Measurements from ENCODE around the gene DTX1.

Gene DTX1

DNA sequence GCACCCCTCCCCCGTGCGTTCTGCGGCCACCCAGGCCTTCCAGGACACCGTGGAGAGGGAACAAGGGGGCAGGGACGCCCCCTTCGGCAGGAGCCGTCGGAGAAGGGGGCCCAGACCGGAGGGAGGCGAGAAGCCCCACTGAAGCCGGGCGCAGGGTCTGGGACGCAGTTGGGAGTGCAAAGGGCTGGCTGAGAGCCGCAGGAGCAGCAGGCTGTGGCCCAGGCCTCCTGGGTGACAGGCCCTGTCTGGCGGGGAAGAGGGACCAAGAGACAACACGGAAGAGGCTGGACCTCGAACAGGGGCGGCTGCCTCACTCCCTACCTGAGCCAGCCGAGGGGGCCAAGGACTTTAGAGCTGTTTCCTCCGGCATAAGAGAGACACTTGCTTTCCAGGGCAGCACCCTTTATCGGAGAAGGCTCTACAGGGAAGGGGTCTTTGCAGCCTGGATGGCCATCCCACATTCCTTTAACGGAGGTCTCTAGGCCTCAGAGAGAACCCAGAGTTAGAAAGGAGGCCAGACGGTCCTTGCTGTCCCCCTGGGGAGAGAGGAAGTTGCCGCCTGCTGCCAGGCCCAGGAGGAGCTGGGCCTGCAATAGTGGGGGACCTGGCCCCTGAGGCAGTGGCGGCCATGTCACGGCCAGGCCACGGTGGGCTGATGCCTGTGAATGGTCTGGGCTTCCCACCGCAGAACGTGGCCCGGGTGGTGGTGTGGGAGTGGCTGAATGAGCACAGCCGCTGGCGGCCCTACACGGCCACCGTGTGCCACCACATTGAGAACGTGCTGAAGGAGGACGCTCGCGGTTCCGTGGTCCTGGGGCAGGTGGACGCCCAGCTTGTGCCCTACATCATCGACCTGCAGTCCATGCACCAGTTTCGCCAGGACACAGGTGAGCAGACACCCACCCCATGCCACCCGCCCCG, 1.3 kb downstream of the DTX1 start (continued):
- TF ChIP-seq ZNF610 (tag by site-specific recombination; IDR thresholded peaks at IDR 0.05; ENCODE audit: borderline replicate concordance) = no peak

DNA sequence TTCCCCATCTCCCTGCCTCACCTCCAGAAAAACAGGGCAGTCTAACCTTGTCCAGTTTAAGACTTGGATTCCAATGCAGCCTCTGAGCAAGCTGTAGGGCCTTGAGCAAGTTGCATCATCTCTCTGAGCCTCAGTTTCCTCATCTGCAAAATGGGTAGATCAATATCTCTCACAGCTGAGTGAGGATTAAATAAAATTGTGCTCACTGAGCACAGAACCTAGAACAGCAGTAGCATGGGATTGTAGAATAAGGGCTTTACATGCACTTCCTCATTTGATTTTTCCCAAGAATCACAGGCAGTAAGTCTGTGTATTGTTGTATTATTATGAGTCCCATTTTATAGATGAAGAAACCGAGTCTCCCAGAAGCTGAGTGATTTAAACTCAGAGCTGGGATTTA, 2.0 kb downstream of the DTX1 start:
- POLR2A ChIA-PET = no interaction called here

DNA sequence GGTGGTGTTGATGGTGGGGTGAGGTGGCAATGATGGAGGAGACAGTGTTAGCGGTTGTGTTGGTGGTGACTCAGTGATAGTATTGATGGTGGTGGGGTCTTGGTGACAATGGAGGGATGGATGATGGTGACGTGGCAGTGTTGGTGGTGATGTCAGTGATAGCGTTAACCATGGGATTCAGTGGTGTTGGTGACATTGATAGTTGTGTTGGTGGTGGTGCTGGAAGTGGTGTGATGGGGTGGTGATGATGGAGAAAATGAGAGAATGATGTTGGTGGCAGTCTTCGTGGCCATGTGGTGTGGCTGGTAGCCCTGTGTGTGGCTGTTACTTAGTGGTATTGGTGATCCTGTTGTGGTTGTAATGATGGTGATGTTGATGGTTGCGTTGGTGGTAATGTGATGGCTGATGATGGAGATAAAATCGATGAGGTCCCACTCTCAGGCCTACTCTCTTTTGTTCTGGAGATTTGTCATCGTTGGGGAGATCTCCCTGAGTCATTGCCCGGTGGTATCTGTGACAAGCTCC, 2.6 kb downstream of the DTX1 start:
- Histone ChIP-seq H3K36me3 (ENCODE audit: control insufficient read depth in 2 of 2, insufficient read depth in 1 of 2, low read length in 2 of 2) (no peaks in the 10 kb centered on the region), H3K9me3 (ENCODE audit: control insufficient read depth, insufficient read depth, low read depth, low read length) (no peaks in the 10 kb centered on the region), H3K4me3 (ENCODE audit: low read depth, low read length) (no peak overlapping the region), H3K27ac (ENCODE audit: extremely low read depth, low read depth, low read length) (no peak overlapping the region), H3K4me1 (ENCODE audit: control insufficient read depth, insufficient read depth, low read length) (no peaks in the 10 kb centered on the region)
- ChIA-PET CTCF (interaction anchor here (0.6 to 8.6 kb wide), 5 partner anchors 10 to 115 kb away, joined by 3 to 46 read pairs (median 3); no protein-coding TSS in a partner anchor), POLR2A (no interaction called here)
- TF ChIP-seq ZBTB48 (tag by site-specific recombination; IDR thresholded peaks at IDR 0.05) (no peak), ZNF707 (tag by site-specific recombination; IDR thresholded peaks at IDR 0.05) (0 out of 2 replicates have a peak, but pooled peaks have one; percentile 8), ZNF610 (tag by site-specific recombination; IDR thresholded peaks at IDR 0.05; ENCODE audit: borderline replicate concordance) (no peak), MYNN (tag by site-specific recombination; IDR thresholded peaks at IDR 0.05; ENCODE audit: borderline replicate concordance) (no peak), ZNF654 (tag by site-specific recombination; IDR thresholded peaks at IDR 0.05; ENCODE audit: low read depth) (no peak), ZSCAN30 (tag by site-specific recombination; IDR thresholded peaks at IDR 0.05) (no peak), ZNF112 (tag by site-specific recombination; IDR thresholded peaks at IDR 0.05) (0 out of 2 replicates have a peak, but pooled peaks have one; percentile 27), ZNF600 (tag by site-specific recombination; IDR thresholded peaks at IDR 0.05) (peak; percentile 29; the same call in 1 of the 2 replicates), ZNF521 (tag by site-specific recombination; IDR thresholded peaks at IDR 0.05) (0 out of 2 replicates have a peak, but pooled peaks have one; percentile 68), ZNF624 (tag by site-specific recombination; IDR thresholded peaks at IDR 0.05) (no peak), ZNF311 (tag by site-specific recombination; IDR thresholded peaks at IDR 0.05; ENCODE audit: borderline replicate concordance) (no peak), ZNF549 (tag by site-specific recombination; IDR thresholded peaks at IDR 0.05) (no peak), ZNF664 (tag by site-specific recombination; IDR thresholded peaks at IDR 0.05) (no peak), ZBTB17 (tag by site-specific recombination; IDR thresholded peaks at IDR 0.05) (0 out of 2 replicates have a peak, but pooled peaks have one; percentile 53), ZNF133 (tag by site-specific recombination; IDR thresholded peaks at IDR 0.05) (no peak), OSR2 (tag by site-specific recombination; IDR thresholded peaks at IDR 0.05) (no peak)
- TF ChIP-seq, protein P1, sequence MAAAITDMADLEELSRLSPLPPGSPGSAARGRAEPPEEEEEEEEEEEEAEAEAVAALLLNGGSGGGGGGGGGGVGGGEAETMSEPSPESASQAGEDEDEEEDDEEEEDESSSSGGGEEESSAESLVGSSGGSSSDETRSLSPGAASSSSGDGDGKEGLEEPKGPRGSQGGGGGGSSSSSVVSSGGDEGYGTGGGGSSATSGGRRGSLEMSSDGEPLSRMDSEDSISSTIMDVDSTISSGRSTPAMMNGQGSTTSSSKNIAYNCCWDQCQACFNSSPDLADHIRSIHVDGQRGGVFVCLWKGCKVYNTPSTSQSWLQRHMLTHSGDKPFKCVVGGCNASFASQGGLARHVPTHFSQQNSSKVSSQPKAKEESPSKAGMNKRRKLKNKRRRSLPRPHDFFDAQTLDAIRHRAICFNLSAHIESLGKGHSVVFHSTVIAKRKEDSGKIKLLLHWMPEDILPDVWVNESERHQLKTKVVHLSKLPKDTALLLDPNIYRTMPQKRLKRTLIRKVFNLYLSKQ (tag by site-specific recombination; IDR thresholded peaks at IDR 0.05; ENCODE audit: borderline replicate concordance) = no peak
- TF ChIP-seq, protein P2, sequence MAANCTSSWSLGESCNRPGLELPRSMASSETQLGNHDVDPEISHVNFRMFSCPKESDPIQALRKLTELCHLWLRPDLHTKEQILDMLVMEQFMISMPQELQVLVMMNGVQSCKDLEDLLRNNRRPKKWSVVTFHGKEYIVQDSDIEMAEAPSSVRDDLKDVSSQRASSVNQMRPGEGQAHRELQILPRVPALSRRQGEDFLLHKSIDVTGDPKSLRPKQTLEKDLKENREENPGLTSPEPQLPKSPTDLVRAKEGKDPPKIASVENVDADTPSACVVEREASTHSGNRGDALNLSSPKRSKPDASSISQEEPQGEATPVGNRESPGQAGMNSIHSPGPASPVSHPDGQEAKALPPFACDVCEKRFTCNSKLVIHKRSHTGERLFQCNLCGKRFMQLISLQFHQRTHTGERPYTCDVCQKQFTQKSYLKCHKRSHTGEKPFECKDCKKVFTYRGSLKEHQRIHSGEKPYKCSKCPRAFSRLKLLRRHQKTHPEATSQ (tag by site-specific recombination; IDR thresholded peaks at IDR 0.05) = no peak
- TF ChIP-seq, protein P3, sequence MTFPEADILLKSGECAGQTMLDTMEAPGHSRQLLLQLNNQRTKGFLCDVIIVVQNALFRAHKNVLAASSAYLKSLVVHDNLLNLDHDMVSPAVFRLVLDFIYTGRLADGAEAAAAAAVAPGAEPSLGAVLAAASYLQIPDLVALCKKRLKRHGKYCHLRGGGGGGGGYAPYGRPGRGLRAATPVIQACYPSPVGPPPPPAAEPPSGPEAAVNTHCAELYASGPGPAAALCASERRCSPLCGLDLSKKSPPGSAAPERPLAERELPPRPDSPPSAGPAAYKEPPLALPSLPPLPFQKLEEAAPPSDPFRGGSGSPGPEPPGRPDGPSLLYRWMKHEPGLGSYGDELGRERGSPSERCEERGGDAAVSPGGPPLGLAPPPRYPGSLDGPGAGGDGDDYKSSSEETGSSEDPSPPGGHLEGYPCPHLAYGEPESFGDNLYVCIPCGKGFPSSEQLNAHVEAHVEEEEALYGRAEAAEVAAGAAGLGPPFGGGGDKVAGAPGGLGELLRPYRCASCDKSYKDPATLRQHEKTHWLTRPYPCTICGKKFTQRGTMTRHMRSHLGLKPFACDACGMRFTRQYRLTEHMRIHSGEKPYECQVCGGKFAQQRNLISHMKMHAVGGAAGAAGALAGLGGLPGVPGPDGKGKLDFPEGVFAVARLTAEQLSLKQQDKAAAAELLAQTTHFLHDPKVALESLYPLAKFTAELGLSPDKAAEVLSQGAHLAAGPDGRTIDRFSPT (tag by site-specific recombination; IDR thresholded peaks at IDR 0.05) = 0 out of 2 replicates have a peak, but pooled peaks have one; percentile 21
- TF ChIP-seq, protein P4, sequence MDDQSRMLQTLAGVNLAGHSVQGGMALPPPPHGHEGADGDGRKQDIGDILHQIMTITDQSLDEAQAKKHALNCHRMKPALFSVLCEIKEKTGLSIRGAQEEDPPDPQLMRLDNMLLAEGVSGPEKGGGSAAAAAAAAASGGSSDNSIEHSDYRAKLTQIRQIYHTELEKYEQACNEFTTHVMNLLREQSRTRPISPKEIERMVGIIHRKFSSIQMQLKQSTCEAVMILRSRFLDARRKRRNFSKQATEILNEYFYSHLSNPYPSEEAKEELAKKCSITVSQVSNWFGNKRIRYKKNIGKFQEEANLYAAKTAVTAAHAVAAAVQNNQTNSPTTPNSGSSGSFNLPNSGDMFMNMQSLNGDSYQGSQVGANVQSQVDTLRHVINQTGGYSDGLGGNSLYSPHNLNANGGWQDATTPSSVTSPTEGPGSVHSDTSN (CRISPR knock-in tag; IDR thresholded peaks at IDR 0.05) = no peak
- TF ChIP-seq, protein P5, sequence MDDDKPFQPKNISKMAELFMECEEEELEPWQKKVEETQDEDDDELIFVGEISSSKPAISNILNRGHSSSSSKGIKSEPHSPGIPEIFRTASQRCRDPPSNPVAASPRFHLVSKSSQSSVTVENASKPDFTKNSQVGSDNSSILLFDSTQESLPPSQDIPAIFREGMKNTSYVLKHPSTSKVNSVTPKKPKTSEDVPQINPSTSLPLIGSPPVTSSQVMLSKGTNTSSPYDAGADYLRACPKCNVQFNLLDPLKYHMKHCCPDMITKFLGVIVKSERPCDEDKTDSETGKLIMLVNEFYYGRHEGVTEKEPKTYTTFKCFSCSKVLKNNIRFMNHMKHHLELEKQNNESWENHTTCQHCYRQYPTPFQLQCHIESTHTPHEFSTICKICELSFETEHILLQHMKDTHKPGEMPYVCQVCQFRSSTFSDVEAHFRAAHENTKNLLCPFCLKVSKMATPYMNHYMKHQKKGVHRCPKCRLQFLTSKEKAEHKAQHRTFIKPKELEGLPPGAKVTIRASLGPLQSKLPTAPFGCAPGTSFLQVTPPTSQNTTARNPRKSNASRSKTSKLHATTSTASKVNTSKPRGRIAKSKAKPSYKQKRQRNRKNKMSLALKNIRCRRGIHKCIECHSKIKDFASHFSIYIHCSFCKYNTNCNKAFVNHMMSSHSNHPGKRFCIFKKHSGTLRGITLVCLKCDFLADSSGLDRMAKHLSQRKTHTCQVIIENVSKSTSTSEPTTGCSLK (tag by site-specific recombination; IDR thresholded peaks at IDR 0.05) = no peak

More for the DNA sequence above, 2.0 kb downstream of the DTX1 start:
- no peaks in the 10 kb centered on the region for H3K36me3 ChIP-seq (ENCODE audit: control insufficient read depth in 2 of 2, insufficient read depth in 1 of 2, low read length in 2 of 2)
- H3K4me3 ChIP-seq (ENCODE audit: low read depth, low read length) = no peak overlapping the region
- no peak overlapping the region for H3K27ac ChIP-seq (ENCODE audit: extremely low read depth, low read depth, low read length)
- no peaks in the 10 kb centered on the region for H3K9me3 ChIP-seq (ENCODE audit: control insufficient read depth, insufficient read depth, low read depth, low read length)
- no peak for TF ChIP-seq ZNF529 (tag by site-specific recombination; IDR thresholded peaks at IDR 0.05; ENCODE audit: insufficient replicate concordance)
- no peak for TF ChIP-seq ZBTB20 (tag by site-specific recombination; IDR thresholded peaks at IDR 0.05)
- TF ChIP-seq ZNF10 (tag by site-specific recombination; IDR thresholded peaks at IDR 0.05) = no peak
- no peak for TF ChIP-seq GLIS2 (tag by site-specific recombination; IDR thresholded peaks at IDR 0.05)
- no peaks in the 10 kb centered on the region for H3K4me1 ChIP-seq (ENCODE audit: control insufficient read depth, insufficient read depth, low read length)
- CTCF ChIA-PET = interaction anchor here (0.9 to 8.6 kb wide), 4 partner anchors 10 to 115 kb away, joined by 3 to 46 read pairs (median 4); no protein-coding TSS in a partner anchor

Data from HEK293 (cell line).